Sigmoid colon (tissue), 7 donors: ENCODE data around the gene HSH2D. TPM values are rescaled to one million over a fixed set of nuclear protein-coding genes. Genes with fewer than 3 reads are reported as not detected.
"Not testable (repeated sequence)": the region's sequence is repeated elsewhere in the genome, so short reads cannot be mapped to it uniquely, and the experiment has no call there.

Source experiments
- DNase-seq: peaks from one replicate; pipeline ENCODE4 v3.0.0-alpha.2; 2019
- H3K27ac ChIP-seq, 4 donors: fragments of 200-600 bp; sonication (generic); one replicate each; pipeline ENCODE4 v1.5.1; 2016 to 2019; ENCODE audit warnings: mild to moderate bottlenecking in 1 of 4
- H3K27me3 ChIP-seq, 3 donors: fragments of 200-600 bp; sonication (generic); one replicate each; pipeline ENCODE4 v1.5.1; 2019; ENCODE audit warnings: mild to moderate bottlenecking in 1 of 3
- H3K36me3 ChIP-seq, 4 donors: fragments of 200-600 bp; sonication (generic); one replicate each; pipeline ENCODE4 v1.5.1; 2016 to 2019
- H3K4me1 ChIP-seq, 4 donors: fragments of 200-600 bp; sonication (generic); one replicate each; pipeline ENCODE4 v1.5.1; 2017 to 2019
- H3K4me3 ChIP-seq, 4 donors: fragments of 200-600 bp; sonication (generic); one replicate each; pipeline ENCODE4 v1.5.1; 2017 to 2019; ENCODE audit warnings: mild to moderate bottlenecking in 2 of 4, moderate library complexity in 1 of 4
- H3K9me3 ChIP-seq, 4 donors: fragments of 200-600 bp in 3 of 4; sonication (generic) in 3 of 4; one replicate each; pipeline versions ENCODE4 v1.5.1 to v1.6.1; 2013 to 2019
- CTCF ChIP-seq, 4 experiments: fragments of 450-650 bp in 3 of 4; fragments of 200-600 bp in 1 of 4; IDR thresholded peaks; one replicate each; pipeline ENCODE4 v1.5.1; 2016 to 2019; ENCODE audit warnings: antibody characterized with exemption in 4 of 4, mild to moderate bottlenecking in 3 of 4, moderate library complexity in 2 of 4
- EP300 ChIP-seq, 4 donors: sonication (generic); formaldehyde crosslinking; IDR thresholded peaks; one replicate each; pipeline ENCODE4 v1.6.1; 2017; ENCODE audit warnings: antibody characterized with exemption in 4 of 4
- POLR2A ChIP-seq, 2 donors: fragments of 450-650 bp; IDR thresholded peaks; one replicate each; pipeline ENCODE4 v1.6.1; 2016; ENCODE audit warnings: antibody characterized with exemption in 2 of 2, mild to moderate bottlenecking in 2 of 2, moderate library complexity in 2 of 2
- POLR2AphosphoS5 ChIP-seq, 4 donors: sonication (generic); formaldehyde crosslinking; IDR thresholded peaks; one replicate each; pipeline ENCODE4 v1.6.1; 2017; ENCODE audit warnings: antibody characterized with exemption in 4 of 4
- WGBS, 2 donors: extraction: QIAGEN DNeasy Blood & Tissue Kit; methylation state at CpG; one replicate each; pipeline ENCODE4 v1.1.7; 2013; 5-methylcytosine and 5-hydroxymethylcytosine counted together
- intact Hi-C: fragments of 100-400 bp; cut with DNase I; formaldehyde crosslinking; loops from one replicate; pipeline ENCODE4 v1.15.1; 2023
- polyA plus RNA-seq, 3 donors: library from polyadenylated mRNA; stranded (reverse); fragments of 200-250 nt; gene quantifications; one replicate each; pipeline ENCODE4 v1.2.3, GENCODE V29; 2013
- total RNA-seq, 4 donors: library from RNA; depleted of rRNA; stranded (reverse); fragments of >200 nt; gene quantifications; one replicate each; pipeline ENCODE4 v1.1.0, GENCODE V29; 2016
- donor health status: healthy with polysubstance abuse.
- donor health status: Bipolar disorder and iron deficiency.
- donor health status: healthy.

The HSH2D gene
- total and polyA plus RNA-seq, 7 donors: 2.5 to 40.0 (median 14.4) TPM; not detected in 2

GRCh38 chr19:16098416-16098768, 45.1 kb upstream of the HSH2D start:
- H3K36me3 ChIP-seq: peaks cover 56 to 100% (median 95%) of the 10 kb centered on the region in 4 donors

GRCh38 chr19:16098821-16099220, 44.7 kb upstream of the HSH2D start:
- intact Hi-C loops: no loop called here

More at GRCh38 chr19:16098416-16098768, 45.1 kb upstream of the HSH2D start:
- intact Hi-C loops: no loop called here
- no peaks in the 10 kb centered on the region for H3K9me3 ChIP-seq
- H3K27me3 ChIP-seq: no peaks in the 10 kb centered on the region
- H3K27ac ChIP-seq: peak overlapping the region; percentile 66 to 100 (median 86)
- WGBS, 2 donors: 72 to 89% methylated on average over 6 of the region's 6 CpGs
- no peak overlapping the region for H3K4me3 ChIP-seq
- peaks cover 0 to 41% (median 32%) of the 10 kb centered on the region in 4 donors for H3K4me1 ChIP-seq
- TF ChIP-seq EP300 (IDR thresholded peaks at IDR 0.05): no peak
- TF ChIP-seq POLR2AphosphoS5 (IDR thresholded peaks at IDR 0.05): peak in 2 of 4 donors; percentile 2 to 27
- no peak for DNase-seq

GRCh38 chr19:16099314-16099965, 44.0 kb upstream of the HSH2D start:
- TF ChIP-seq POLR2AphosphoS5 (IDR thresholded peaks at IDR 0.05): peak in 1 of 4 donors; percentile 21
- H3K4me3 ChIP-seq, H3K9me3 ChIP-seq, H3K27me3 ChIP-seq, DNase-seq, intact Hi-C loops: not testable (repeated sequence)
- Histone ChIP-seq H3K27ac (peak overlapping the region in 3 of 4 donors; percentile 17 to 100 (median 66)), H3K4me1 (peaks cover 0 to 31% (median 27%) of the 10 kb centered on the region in 4 donors), H3K36me3 (peaks cover 60 to 95% (median 89%) of the 10 kb centered on the region in 4 donors)
- WGBS, 2 donors: 93% methylated on average over 8 of the region's 8 CpGs

More at GRCh38 chr19:16098821-16099220, 44.7 kb upstream of the HSH2D start:
- no peak overlapping the region for H3K4me3 ChIP-seq
- no peak for DNase-seq
- H3K9me3 ChIP-seq: no peaks in the 10 kb centered on the region
- no peaks in the 10 kb centered on the region for H3K27me3 ChIP-seq
- WGBS, 2 donors: 94% methylated on average over 6 of the region's 6 CpGs
- TF ChIP-seq CTCF (IDR thresholded peaks at IDR 0.05): no peak
- H3K4me1 ChIP-seq: peaks cover 0 to 37% (median 31%) of the 10 kb centered on the region in 4 donors
- peak overlapping the region; percentile 17 to 100 (median 69) for H3K27ac ChIP-seq
- peaks cover 57 to 100% (median 95%) of the 10 kb centered on the region in 4 donors for H3K36me3 ChIP-seq

GRCh38 chr19:16100524-16100923, 43.0 kb upstream of the HSH2D start:
- no peaks in the 10 kb centered on the region for H3K27me3 ChIP-seq
- peak overlapping the region in 2 of 4 donors; percentile 15 to 100 for H3K27ac ChIP-seq
- peaks cover 0 to 24% (median 23%) of the 10 kb centered on the region in 4 donors for H3K4me1 ChIP-seq
- H3K9me3 ChIP-seq: no peaks in the 10 kb centered on the region
- peaks cover 52 to 84% (median 78%) of the 10 kb centered on the region in 4 donors for H3K36me3 ChIP-seq
- no peak for DNase-seq
- TF ChIP-seq POLR2AphosphoS5 (IDR thresholded peaks at IDR 0.05): no peak
- TF ChIP-seq POLR2A (IDR thresholded peaks at IDR 0.05): no peak
- no peak for TF ChIP-seq EP300 (IDR thresholded peaks at IDR 0.05)
- no peak for TF ChIP-seq CTCF (IDR thresholded peaks at IDR 0.05)
- intact Hi-C loops: no loop called here
- 95 to 96% methylated on average over 4 of the region's 4 CpGs for WGBS, 2 donors
- no peak overlapping the region for H3K4me3 ChIP-seq

- WGBS, 2 donors: 76 to 88% methylated on average over 6 of the region's 6 CpGs
- TF ChIP-seq EP300 (IDR thresholded peaks at IDR 0.05) (no peak), POLR2A (IDR thresholded peaks at IDR 0.05) (no peak), POLR2AphosphoS5 (IDR thresholded peaks at IDR 0.05) (no peak)
- intact Hi-C loops: no loop called here
- no peaks in the 10 kb centered on the region for H3K4me1 ChIP-seq
- H3K36me3 ChIP-seq: peaks cover 34 to 42% (median 40%) of the 10 kb centered on the region in 4 donors
- H3K27ac ChIP-seq: peak overlapping the region; percentile 20 to 47 (median 41)
- H3K4me3 ChIP-seq: no peak overlapping the region
- no peaks in the 10 kb centered on the region for H3K9me3 ChIP-seq
- H3K27me3 ChIP-seq: no peaks in the 10 kb centered on the region
- no peak for DNase-seq
These were observed 38.8 kb upstream of the HSH2D start for GRCh38 chr19:16104722-16105121.

- 3 to 19% methylated on average over 3 of the region's 3 CpGs for WGBS, 2 donors
- H3K27ac ChIP-seq: peak overlapping the region; percentile 40 to 53 (median 44)
These were observed 37.4 kb upstream of the HSH2D start for GRCh38 chr19:16106121-16106520.

More at GRCh38 chr19:16106121-16106520, 37.4 kb upstream of the HSH2D start:
- Histone ChIP-seq H3K36me3 (peaks cover 27 to 30% (median 28%) of the 10 kb centered on the region in 4 donors), H3K9me3 (no peaks in the 10 kb centered on the region), H3K27me3 (no peaks in the 10 kb centered on the region), H3K4me3 (no peak overlapping the region), H3K4me1 (peaks cover 0 to 7% (median 5%) of the 10 kb centered on the region in 4 donors)
- intact Hi-C loops: no loop called here
- TF ChIP-seq CTCF (IDR thresholded peaks at IDR 0.05) (no peak), EP300 (IDR thresholded peaks at IDR 0.05) (no peak), POLR2A (IDR thresholded peaks at IDR 0.05) (no peak), POLR2AphosphoS5 (IDR thresholded peaks at IDR 0.05) (no peak)
- no peak for DNase-seq
